HT-29 (cell line): ENCODE measurements around the gene EARS2. TPM values are rescaled to one million over a fixed set of nuclear protein-coding genes. Genes with fewer than 3 reads are reported as not detected.
A peak's percentile ranks its signal among the peaks of the same experiment; 100 is the strongest.
"Not testable (repeated sequence)": the region's sequence is repeated elsewhere in the genome, so short reads cannot be mapped to it uniquely, and the experiment has no call there.

ENCODE experiments used
- DNase-seq: peaks from one replicate; pipeline ENCODE4 v3.0.0-alpha.2; 2015; ENCODE audit warnings: low spot score
- total RNA-seq: library from RNA; depleted of rRNA; stranded (reverse); fragments of >200 nt; shearing (Covaris generic); gene quantifications from 2 replicates; pipeline ENCODE4 v1.2.3, GENCODE V29; 2014

Gene EARS2
- total RNA-seq, 1 experiment from 2014 or later, result 83.3 TPM

DNA sequence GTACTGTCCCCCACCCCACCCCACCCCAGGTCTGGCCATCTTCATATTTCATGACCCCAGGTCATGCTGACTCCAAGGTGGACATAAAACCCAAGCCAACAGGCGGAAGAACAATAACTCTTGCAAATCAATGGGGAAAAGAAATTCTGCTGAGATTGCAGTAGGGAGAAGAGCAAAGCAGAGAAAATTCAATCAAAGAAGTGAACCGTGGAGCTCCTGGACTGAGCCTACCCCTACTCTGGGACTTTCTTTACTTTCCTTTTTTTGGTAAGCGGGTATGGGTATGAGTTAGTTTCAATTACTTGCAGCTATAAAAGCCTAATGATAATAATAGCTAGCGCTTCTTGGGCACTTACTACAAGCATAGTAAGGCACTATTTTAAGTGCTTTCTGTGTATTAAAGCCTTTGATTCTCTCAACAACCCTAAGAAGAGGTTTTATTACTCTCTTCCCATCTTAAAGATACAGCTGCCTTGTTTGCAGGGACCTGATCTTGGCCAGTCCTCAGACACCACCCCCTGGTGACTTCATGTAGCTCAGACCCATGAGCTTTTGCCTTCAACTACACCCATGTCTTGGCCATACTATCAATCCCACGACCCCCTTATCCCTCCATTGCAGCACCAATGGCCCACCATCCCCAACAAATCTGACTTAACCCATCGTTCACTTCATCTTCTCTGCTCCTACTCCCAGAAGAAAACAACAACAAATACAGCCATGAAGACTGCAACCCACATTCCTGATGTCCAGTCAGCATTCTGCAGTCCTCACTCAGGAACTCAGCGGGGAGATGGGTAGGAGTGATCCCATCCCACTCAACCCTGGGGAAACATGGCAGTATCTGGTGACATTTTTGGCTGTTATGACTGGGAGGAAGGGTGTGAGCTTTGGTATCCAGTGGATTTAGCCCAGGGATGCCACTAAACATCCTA is 51.2 kb downstream of the EARS2 start:
- no peak for DNase-seq

DNA sequence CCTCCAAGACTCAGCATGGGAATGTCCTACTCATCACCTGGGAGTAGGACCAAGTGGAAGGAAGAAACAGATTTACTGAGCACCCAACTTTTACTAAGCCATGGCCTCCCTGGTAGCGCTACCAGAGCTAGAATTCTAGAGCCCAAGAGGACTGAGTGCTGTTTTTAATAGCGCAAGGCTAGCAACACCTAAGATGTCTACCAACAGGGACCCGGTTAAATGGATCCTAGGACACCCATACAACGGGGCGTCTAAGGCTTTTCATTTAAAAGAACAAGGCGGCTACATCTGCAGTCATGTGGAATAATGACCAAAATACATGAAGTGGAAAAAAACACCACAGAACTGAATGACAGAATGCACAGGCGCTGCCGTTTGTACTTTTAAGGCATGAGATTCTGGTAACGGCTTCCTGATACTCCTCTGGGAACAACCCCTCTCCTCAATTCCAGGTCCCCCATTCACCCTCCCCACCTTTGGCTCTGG is 51.9 kb downstream of the EARS2 start:
- no peak for DNase-seq

DNA sequence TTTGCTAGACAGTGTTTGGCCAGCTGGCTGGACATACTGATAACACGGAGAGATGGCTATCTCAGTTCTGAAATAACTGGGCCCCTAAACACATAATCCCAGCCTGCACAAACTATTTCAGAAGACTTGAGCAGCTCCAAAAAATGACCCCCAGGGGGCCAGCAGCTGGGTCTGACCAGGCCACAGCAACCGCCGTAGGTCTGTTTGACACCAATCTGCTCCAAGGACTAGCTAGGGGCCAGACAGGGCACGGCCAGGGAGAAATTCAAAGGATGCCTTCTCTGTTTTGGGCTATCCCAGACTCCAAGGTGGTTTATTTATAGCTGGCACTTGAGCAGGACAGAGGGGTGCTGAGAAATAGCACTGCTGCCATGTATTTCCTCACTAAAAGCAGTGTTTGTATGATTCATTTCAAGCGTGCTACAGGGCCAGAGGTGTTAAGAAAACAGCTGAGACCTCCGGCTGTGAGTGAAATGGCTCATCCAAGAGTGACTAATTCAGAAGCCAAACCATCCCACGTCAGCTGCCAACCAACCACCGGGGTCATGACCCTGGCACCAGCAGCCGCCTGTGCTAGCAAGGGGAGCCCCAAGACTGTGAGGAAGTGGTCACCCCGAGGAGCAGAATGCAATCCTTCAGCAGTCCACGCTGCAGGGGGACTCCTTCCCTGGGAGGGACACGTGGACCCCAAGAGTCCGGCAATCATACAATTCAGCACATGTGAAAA is 52.5 kb downstream of the EARS2 start:
- DNase-seq, result peak; percentile 39

DNA sequence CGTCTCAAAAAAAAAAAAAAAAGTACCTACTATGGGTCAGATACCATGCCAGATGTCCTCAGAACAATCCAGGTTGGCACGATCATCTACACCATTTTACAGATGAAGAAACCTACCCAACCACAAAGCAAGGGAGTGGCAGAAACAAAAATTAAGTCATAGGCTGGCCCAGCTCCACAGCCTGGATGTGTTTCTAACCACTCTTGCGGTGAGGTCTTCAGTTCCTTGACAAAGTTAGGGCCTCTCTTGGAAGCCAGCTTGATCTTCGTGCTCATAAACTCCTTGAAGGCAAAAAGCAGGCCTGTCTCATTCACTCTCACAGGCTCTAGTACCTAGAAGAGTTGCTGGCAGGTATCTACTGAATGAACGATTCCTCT is 53.1 kb downstream of the EARS2 start:
- no peak for DNase-seq

DNA sequence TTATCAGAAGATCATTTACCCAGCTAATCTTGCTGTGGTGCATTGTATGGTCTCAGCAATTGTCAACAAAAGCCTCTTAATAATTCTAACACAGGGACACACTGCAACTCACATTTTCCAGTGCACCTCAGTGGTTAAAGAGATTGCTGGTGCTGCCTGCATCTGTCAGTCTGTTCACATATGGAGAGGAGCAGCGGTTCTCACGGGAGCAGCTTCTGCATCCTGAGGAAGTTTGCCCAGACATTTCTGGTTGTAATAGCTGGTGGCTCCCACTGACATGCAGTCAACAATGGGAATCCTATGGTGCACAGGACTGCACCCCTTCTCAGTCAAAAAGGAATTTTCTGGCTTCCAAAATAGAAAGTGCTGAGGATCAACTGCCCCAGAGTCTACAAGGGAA is 54.7 kb downstream of the EARS2 start:
- DNase-seq, result no peak

DNA sequence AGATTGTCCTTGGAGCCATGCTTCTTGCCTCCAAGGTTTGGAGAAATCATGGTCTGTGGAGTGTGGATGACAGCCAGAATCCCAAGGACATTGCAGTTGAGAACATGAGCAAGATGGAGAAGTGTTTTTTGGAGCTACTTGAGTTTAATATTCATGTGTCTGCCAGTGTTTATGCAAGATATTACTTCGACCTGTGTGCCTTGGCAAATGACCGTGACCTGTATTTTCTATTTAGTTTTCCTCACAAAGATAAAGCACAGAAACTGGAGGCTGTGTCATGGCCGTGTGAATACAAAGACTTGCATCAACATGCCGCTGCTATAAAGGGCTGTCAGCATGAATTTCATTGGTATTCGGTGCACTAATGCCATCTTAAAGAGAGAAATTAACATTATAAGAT is 55.9 kb downstream of the EARS2 start:
- DNase-seq, result no peak

DNA sequence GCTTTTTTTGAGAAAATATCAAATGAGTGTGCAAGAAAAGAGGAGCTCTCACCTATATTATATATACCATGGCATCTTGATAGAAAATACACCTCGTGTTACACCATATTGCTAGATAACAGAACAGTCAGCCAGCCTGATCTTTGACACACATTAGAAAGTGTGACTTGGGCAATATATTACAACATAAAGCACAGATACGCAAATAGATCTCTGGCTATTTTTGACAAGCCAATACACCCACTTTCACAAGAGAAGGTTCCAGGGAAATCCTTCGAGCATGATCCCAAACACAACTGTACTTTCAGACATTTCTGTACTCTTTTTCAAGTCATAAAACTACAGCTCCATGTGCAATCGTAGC is 56.3 kb downstream of the EARS2 start:
- DNase-seq, result no peak

DNA sequence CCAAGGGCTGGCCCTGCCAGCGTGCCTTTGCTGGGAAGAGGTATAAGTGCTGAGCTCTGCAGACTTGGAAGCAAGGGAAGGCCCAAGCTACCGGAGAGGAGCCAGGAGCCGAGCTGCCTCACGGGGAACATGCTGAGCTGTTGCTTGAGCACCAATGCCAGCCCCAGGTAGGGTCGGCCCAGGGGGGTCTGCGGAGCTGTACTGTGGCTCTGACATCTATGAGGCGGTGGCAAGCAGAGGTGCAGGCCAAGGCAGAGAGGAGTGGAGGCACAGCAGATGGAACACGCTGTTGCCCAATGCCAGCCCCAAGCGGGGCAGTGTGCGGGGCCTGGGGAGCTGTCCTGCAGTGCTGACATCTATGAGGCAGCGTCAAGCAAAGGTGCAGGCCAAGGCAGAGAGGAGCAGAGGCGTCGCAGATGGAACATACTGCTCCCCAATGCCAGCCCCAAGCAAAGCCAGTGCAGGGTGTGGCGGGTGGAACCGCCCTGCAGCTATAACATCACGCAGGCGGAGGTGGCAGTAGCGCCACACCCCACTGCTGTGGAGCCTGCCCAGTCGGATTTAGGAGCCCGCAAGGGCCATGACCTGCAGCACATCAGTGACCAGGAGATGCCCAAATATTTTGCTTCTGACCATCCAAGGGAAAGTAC is 56.8 kb downstream of the EARS2 start:
- DNase-seq, result no peak

DNA sequence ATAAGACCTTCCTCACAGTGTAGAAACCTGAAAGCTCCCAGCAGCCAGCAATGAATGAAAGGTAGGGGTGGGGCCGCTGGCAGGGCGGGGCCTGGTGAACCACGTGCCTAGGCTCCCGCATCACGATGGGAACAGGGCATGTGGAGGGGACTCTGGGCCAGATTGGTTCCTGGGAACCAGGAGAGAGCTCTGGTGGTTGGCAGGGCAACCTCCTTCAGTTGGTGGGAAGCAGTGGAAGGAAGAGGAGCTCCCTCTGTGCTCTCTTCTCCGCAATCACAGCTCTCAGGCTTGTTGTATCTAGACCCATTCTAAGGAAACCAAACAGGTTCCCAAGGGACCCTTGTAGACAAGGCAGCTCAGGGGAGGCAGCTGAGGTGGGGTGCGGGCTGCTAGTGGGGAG is 57.3 kb downstream of the EARS2 start:
- no peak for DNase-seq

DNA sequence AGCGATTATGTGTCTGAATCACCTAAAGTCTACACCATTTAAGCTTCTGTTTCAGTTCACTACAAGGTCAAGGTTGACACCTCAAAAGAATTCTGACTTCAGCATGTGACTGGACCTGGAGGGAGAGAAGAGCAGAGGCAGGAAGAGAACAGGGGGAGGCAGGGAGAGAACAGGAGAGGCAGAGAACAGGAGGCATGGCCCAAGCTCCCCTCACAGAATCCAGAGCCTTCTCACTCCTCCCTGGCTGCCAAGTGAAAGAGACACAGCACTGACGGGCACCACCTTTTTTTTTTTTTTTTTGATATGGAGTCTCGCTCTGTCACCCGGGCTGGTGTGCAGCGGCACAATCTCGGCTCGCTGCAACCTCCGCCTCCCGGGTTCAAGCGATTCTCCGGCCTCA is 58.3 kb downstream of the EARS2 start:
- no peak for DNase-seq

DNA sequence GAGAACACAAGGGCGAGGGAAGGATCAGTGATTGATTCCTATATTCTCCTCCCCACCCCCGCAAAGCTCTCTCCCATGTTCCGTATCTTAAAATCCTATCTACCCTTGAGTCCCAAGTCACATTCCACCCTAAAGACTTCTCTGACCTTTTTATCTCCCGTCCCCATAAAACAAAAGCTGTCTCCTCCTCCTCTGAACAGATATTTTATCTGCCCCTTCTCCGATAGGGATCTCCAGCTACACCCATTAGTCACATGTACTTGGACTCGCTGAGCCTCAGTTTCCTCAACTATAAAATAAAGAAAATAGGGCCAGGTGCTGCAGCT is 59.6 kb downstream of the EARS2 start:
- DNase-seq, result no peak

DNA sequence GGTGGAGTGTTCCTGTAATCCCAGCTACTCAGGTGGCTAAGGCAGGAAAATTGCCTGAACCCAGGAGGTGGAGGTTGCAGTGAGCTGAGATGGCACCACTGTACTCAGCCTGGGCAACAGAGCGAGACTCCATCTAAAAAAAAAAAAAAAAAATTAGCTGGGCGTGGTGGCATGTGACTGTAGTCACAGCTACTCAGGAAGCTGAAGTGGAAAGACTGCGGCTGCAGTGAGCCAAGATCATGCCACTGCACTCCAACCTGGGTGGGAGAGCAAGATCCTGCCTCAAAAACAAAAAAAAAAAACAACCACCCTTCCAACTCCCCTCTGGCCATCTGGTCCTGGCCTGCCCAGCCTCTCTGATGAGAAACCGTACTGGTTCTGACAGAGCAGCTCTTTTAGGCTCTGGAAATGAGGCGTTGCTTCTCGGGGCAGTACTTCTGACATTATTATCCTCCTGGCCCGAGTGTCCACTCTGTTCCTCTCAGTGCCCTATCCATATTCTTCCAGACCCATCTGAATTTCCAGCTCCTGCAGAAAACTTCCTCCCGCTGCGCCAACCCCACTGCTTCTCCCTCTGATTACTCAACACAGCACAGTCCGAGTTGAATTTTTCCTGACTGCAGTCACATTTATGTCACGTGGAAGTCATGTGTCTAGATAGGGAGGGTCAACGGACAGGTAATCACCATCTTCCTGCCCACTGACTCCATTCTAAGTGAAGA is 60.2 kb downstream of the EARS2 start:
- no peak for DNase-seq

DNA sequence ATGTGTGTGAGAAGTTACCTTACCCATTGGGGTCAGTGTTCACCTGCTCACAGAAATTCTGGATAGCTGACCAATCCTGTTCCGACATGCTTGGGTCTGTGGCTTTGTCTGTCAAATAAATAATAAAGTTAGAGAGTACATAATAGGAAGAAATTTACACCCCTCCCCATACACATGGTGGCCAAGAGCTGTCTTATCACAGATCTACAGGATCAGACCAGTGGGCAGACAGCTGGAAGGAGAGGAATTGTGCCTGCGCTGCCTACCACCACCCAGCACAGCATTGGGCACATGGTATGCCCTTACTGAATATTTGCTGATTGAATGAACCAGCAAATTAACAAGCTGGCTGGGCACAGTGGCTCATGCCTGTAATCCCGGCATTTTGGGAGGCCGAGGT is 61.5 kb downstream of the EARS2 start:
- no peak for DNase-seq

DNA sequence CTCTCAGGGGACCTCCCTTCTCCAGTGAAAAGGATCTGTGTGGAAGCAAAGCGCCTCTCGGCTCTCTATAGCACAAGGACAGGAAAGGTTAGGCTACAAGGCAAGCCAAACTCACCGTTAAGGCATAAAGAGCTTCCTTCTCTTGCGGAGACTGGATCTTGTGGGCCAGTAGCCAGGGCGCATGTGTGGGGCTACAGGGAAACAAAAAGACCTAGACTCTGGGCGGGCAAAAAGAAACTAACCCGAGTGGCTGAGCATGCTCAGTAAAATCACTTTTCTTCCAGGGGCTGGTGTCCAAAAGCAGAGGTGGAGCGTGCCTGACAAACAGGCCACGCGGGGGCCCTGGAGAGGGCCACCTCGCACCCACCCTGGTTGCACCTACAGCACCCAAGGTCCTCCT is 63.0 kb downstream of the EARS2 start:
- DNase-seq, result no peak

DNA sequence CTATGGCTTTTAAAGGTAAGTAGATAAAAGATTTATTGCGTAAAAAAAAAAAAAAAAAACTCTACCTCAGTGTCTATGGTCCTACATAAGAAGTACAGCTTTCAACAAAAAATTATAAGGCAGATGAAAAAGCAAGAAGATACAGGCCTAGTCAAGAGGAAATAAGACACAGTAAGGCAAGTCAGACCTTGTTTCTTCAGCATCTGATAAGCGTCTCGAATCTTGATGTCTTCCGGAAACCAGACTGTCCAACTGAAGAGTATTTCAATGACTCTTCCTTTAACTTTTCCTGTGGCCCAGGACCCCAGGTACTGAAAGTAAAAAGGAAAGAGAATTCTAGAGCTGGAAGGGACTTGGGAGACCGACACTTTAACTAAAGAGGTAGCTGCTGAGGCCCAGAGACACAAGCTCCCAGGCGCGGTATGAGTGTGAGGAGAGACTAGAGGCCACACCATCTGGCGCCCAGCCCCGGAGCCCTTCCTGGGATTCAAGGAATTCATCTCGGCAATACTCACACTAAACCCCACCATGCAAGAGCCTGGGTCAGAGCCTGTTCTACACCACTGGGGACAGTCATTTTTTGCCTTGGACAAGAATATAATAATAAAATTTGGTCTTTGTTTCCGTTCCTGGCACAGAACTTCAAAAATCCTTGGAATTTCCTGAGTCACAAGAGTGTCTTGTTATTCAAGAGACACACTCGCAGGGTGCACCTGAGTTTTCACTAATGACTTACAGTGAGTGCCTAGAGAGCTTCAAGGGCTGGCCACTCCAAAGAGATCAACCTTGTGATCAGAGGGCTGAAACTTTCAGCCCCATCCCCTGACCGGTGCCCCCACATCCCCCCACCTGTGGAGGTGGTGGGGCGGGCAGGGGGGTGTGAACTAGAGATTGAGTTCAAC is 65.4 kb downstream of the EARS2 start:
- no peak for DNase-seq

DNA sequence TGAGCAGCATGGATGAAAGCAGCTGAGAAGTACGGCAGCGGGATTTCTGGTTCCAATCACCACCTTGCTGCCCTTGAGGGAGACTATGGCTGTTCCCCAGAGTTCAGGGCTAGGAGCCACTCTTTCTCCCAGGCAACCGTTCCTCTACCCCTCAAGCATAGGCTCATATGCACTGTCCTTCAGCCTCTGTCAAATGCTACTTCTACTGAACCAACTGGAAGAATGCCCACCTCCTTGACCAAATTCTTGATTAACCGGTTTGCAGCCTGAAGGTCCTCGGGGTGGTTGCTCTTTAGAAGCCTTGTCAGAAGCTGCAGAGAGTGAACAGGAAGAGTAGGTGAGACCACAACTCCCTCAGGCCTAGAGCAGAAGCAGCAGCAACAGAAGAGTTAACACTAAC is 70.7 kb downstream of the EARS2 start:
- no peak for DNase-seq

DNA sequence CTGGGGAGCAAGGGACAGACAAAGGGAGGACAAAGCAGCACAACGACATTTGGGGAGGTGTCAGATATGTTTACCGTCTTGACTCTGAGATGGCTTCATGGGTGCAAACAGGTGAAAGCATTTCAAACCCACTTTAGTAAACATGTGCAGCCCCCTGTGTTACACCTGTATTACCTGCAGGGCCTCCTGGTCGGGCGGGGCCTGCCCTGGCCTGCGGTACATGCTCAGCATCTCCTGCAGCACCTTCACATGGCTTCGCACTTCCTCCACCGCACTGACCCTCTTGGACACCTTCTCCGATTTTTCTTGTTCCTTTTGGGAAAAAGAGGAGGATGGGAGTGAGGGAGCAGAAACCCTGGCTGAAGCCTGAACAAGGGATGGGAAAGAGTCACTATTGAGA is 71.3 kb downstream of the EARS2 start:
- no peak for DNase-seq

DNA sequence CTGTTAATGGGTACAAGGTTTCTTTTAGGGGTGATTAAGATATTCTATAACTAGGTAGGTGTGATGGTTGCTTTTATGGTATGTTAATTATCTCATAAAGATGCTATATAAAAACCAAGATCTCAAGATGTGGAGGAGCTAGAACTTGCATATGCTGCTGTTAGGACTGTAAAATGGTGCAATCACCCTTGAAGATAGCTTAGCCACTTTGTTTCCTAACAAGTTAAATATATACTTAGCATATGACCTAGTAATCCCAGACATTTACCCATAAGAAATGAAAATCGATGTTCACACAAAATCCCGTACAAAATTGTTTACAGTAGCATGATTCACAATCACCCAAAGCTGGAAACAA is 71.9 kb downstream of the EARS2 start:
- DNase-seq, result no peak

DNA sequence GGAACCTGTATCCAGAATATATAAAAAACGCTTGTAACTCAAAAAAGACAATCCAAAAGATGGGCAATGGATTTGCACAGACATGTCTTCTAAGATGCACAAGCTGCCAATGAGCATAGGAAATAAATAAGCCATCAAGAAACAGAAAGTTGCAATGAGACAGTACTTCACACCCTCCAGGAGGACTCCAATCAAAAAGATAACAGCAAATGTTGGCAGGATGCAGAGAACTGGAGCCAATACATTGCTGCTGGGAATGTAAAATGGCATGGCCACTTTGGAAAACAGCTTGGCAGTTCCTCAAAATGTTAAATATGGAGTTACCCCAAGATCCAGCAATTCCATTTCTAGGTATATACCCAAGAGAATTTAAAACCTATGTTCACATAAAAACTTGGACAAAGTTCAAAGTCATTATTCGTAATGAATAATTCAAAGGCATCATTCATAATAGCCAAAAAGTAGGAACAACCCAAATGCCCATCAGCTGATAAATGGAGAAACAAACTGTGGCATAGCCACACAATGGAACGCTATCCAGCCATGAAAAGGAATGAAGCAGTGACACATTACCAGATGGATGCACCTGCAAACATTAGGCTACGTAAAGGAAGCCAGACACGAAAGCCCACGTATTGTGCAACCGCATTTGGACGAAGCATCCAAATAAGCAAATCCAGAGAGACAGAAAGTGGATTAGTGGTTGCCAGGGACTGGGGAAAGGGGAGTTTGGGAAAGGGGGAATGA is 72.5 kb downstream of the EARS2 start:
- no peak for DNase-seq

DNA sequence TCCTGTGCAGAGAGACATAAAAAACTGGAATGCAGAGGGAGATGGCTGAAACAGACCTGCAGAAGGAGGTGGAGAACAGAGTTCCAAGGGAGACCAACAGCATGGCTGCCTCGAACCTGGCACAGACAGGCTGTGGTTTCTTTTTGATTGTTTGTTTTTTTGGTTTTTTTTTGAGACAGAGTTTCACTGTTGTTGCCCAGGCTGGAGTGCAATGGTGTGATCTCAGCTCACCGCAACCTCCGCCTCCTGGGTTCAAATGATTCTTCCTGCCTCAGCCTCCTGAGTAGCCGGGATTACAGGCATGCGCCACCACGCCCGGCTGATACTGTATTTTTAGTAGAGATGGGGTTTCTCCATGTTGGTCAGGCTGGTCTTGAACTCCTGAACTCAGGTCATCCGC is 73.7 kb downstream of the EARS2 start:
- not testable (repeated sequence) for DNase-seq
